HepG2 (cell line): Measurements from ENCODE around the gene NAPB. TPM values are rescaled to one million over a fixed set of nuclear protein-coding genes. Genes with fewer than 3 reads are reported as not detected.
A peak's percentile ranks its signal among the peaks of the same experiment; 100 is the strongest.

Experiments used
- CREB3 ChIP-seq: sonication (generic); formaldehyde crosslinking; IDR thresholded peaks from 2 replicates; pipeline ENCODE4 v1.5.0; 2020; ENCODE audit warnings: missing genetic modification reagents
- HNF1A ChIP-seq, 2 experiments: sonication (generic) in 1 of 2; formaldehyde crosslinking in 1 of 2; IDR thresholded peaks; 2 replicates each; pipeline versions ENCODE4 v1.4.0 to v1.6.1; 2016 to 2020; ENCODE audit warnings: borderline replicate concordance in 1 of 2, low read depth in 1 of 2, mild to moderate bottlenecking in 1 of 2, missing genetic modification reagents in 1 of 2
- NFATC3 ChIP-seq: sonication (generic); formaldehyde crosslinking; IDR thresholded peaks from 2 replicates; pipeline ENCODE4 v1.5.1; 2020; ENCODE audit warnings: mild to moderate bottlenecking, missing genetic modification reagents
- SRSF4 ChIP-seq: fragments of 200-400 bp; formaldehyde crosslinking; IDR thresholded peaks from one replicate; pipeline ENCODE4 v1.6.1; 2018; ENCODE audit warnings: mild to moderate bottlenecking, low read depth, low read length, moderate library complexity; ENCODE audit not compliant: poor library complexity, severe bottlenecking
- TOPORS ChIP-seq: sonication (generic); formaldehyde crosslinking; IDR thresholded peaks from 2 replicates; pipeline ENCODE4 v1.8.0; 2023; ENCODE audit warnings: mild to moderate bottlenecking, missing genetic modification reagents
- YEATS4 ChIP-seq: sonication (generic); formaldehyde crosslinking; IDR thresholded peaks from 2 replicates; pipeline ENCODE4 v1.4.0; 2020; ENCODE audit warnings: missing genetic modification reagents, borderline replicate concordance
- ZNF263 ChIP-seq: sonication (generic); formaldehyde crosslinking; IDR thresholded peaks from 2 replicates; pipeline ENCODE4 v1.4.0; 2020; ENCODE audit warnings: missing genetic modification reagents
- ZNF414 ChIP-seq: sonication (generic); formaldehyde crosslinking; IDR thresholded peaks from 2 replicates; pipeline ENCODE4 v1.5.0; 2020; ENCODE audit warnings: missing genetic modification reagents
- ZNF552 ChIP-seq: sonication (generic); formaldehyde crosslinking; IDR thresholded peaks from 2 replicates; pipeline ENCODE4 v1.9.0; 2022; ENCODE audit warnings: missing genetic modification reagents, mild to moderate bottlenecking, borderline replicate concordance
- ZNF562 ChIP-seq: sonication (generic); formaldehyde crosslinking; IDR thresholded peaks from 2 replicates; pipeline ENCODE4 v1.8.0; 2022; ENCODE audit warnings: missing genetic modification reagents, borderline replicate concordance
- ZNF646 ChIP-seq: sonication (generic); formaldehyde crosslinking; IDR thresholded peaks from 2 replicates; pipeline ENCODE4 v1.9.0; 2021; ENCODE audit warnings: mild to moderate bottlenecking, missing genetic modification reagents
- ZNF777 ChIP-seq: sonication (generic); formaldehyde crosslinking; IDR thresholded peaks from 2 replicates; pipeline ENCODE4 v1.4.0; 2020; ENCODE audit warnings: missing genetic modification reagents
- ZNF878 ChIP-seq: sonication (generic); formaldehyde crosslinking; IDR thresholded peaks from 2 replicates; pipeline ENCODE4 v1.8.1; 2023; ENCODE audit warnings: mild to moderate bottlenecking, missing genetic modification reagents, moderate library complexity
- polyA plus RNA-seq, 8 experiments: library from polyadenylated mRNA; depleted of rRNA in 3 of 8; stranded (reverse) in 7 of 8; unstranded in 1 of 8; fragments of >200 nt; fragmentation: Illumina TruSeq in 4 of 8; extraction: Trizol in 4 of 8; gene quantifications; 2 replicates each; pipeline versions ENCODE4 v1.2.1 to v1.2.3, GENCODE V29; 2011 to 2016; ENCODE audit warnings: low read depth in 4 of 8, missing spikeins in 1 of 8, mixed read lengths in 1 of 8; ENCODE audit not compliant: insufficient read depth in 1 of 8
- total RNA-seq, 5 experiments: library from RNA; depleted of rRNA; stranded (reverse); fragments of >200 nt; fragmentation: Illumina TruSeq; extraction: Trizol; gene quantifications; 2 replicates each; pipeline ENCODE4 v1.2.3, GENCODE V29; 2016; ENCODE audit warnings: low read depth in 1 of 5

NAPB gene
- total and polyA plus RNA-seq, 2 of the 13 experiments (the other 11 are each of a cell fraction or from before 2014, with no cell fraction given) = 15.2 to 16.1 TPM

GRCh38 chr20:23420943-23421931 lies at the start of gene NAPB (continued):
- no peak for TF ChIP-seq TOPORS (CRISPR knock-in tag)
- peak; percentile 34; the same call in 1 of the 2 replicates for TF ChIP-seq ZNF263 (CRISPR knock-in tag)
- TF ChIP-seq ZNF552 (CRISPR knock-in tag) = peak; percentile 76; the same call in 1 of the 2 replicates
- peak; percentile 75 for TF ChIP-seq YEATS4 (CRISPR knock-in tag)
- TF ChIP-seq ZNF562 (CRISPR knock-in tag) = no peak
- TF ChIP-seq SRSF4 = no peak
- TF ChIP-seq ZNF777 (CRISPR knock-in tag) = peak; percentile 75
- no peak for TF ChIP-seq NFATC3 (CRISPR knock-in tag)
- peak; percentile 86 for TF ChIP-seq ZNF414 (CRISPR knock-in tag)
- no peak for TF ChIP-seq ZNF878 (CRISPR knock-in tag)
- no peak for TF ChIP-seq ZNF646 (CRISPR knock-in tag)
- no peak for TF ChIP-seq HNF1A (IDR thresholded peaks at IDR 0.05; ENCODE audit: low read depth)
- TF ChIP-seq HNF1A (CRISPR knock-in tag; IDR thresholded peaks at IDR 0.05; ENCODE audit: borderline replicate concordance) = peak; percentile 59; the same call in 1 of the 2 replicates
- TF ChIP-seq CREB3 = no peak
